Ishikawa (cell line): ENCODE results near the gene ERGIC1.

Source experiments
- CEBPB ChIP-seq: IDR thresholded peaks from 2 replicates; pipeline ENCODE4 v1.6.1; 2012
- CREB1 ChIP-seq: IDR thresholded peaks from 2 replicates; pipeline ENCODE4 v1.6.1; 2012; ENCODE audit warnings: low read depth
- EGR1 ChIP-seq: IDR thresholded peaks from 2 replicates; pipeline ENCODE4 v1.6.1; 2012
- EP300 ChIP-seq: IDR thresholded peaks from 2 replicates; pipeline ENCODE4 v1.6.1; 2012; ENCODE audit warnings: borderline replicate concordance
- FOXM1 ChIP-seq: IDR thresholded peaks from 2 replicates; pipeline ENCODE4 v1.6.1; 2012; ENCODE audit warnings: low read depth, borderline replicate concordance
- NFIC ChIP-seq: IDR thresholded peaks from 2 replicates; pipeline ENCODE4 v1.6.1; 2012
- RAD21 ChIP-seq: IDR thresholded peaks from 2 replicates; pipeline ENCODE4 v1.6.1; 2012; ENCODE audit warnings: low read depth
- TAF1 ChIP-seq: IDR thresholded peaks from 2 replicates; pipeline ENCODE4 v1.6.1; 2012; ENCODE audit warnings: low read depth, mild to moderate bottlenecking
- TCF12 ChIP-seq: IDR thresholded peaks from 2 replicates; pipeline ENCODE4 v1.6.1; 2012; ENCODE audit warnings: low read depth
- TEAD4 ChIP-seq: IDR thresholded peaks from 2 replicates; pipeline ENCODE4 v1.6.1; 2012
- YY1 ChIP-seq: IDR thresholded peaks from 2 replicates; pipeline ENCODE4 v1.6.1; 2012; ENCODE audit warnings: low read depth
- ZBTB7A ChIP-seq: IDR thresholded peaks from 2 replicates; pipeline ENCODE4 v1.6.1; 2012; ENCODE audit warnings: low read depth
- TF ChIP-seq, protein P1 (sequence below): IDR thresholded peaks from 2 replicates; pipeline ENCODE4 v1.6.1; 2012
- TF ChIP-seq, protein P2 (sequence below): IDR thresholded peaks from 2 replicates; pipeline ENCODE4 v1.6.1; 2012
- TF ChIP-seq, protein P3 (sequence below): IDR thresholded peaks from 2 replicates; pipeline ENCODE4 v1.6.1; 2012; ENCODE audit warnings: low read depth, mild to moderate bottlenecking

ERGIC1 gene

DNA sequence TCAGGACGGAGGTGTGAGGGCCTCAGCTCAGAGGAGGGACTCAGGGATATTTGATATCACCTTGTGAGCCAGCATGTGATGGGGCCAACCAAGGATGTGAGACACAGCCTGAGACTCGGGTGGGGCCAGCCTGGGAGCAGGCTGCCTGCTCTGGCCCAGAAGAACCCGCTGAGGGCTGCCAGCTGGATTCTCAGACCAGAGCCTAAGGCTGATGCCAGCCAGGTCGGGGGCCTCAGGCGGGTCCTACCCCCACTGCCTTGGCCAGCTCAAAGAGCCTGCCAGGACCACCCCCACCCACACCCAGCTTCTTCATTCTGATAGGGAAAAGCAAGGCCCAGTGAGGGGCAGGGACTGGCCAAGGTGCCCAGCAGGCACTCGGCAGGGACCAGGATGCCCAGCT, 42.8 kb upstream of the ERGIC1 start:
- TF ChIP-seq, protein P1, sequence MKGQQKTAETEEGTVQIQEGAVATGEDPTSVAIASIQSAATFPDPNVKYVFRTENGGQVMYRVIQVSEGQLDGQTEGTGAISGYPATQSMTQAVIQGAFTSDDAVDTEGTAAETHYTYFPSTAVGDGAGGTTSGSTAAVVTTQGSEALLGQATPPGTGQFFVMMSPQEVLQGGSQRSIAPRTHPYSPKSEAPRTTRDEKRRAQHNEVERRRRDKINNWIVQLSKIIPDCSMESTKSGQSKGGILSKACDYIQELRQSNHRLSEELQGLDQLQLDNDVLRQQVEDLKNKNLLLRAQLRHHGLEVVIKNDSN = no peak
- TF ChIP-seq CEBPB (no peak), ZBTB7A (no peak), TCF12 (no peak), TAF1 (no peak), TEAD4 (no peak), EP300 (no peak), CREB1 (no peak), RAD21 (no peak), NFIC (no peak), EGR1 (no peak)
- TF ChIP-seq, protein P2, sequence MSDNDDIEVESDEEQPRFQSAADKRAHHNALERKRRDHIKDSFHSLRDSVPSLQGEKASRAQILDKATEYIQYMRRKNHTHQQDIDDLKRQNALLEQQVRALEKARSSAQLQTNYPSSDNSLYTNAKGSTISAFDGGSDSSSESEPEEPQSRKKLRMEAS = no peak
- TF ChIP-seq, protein P3, sequence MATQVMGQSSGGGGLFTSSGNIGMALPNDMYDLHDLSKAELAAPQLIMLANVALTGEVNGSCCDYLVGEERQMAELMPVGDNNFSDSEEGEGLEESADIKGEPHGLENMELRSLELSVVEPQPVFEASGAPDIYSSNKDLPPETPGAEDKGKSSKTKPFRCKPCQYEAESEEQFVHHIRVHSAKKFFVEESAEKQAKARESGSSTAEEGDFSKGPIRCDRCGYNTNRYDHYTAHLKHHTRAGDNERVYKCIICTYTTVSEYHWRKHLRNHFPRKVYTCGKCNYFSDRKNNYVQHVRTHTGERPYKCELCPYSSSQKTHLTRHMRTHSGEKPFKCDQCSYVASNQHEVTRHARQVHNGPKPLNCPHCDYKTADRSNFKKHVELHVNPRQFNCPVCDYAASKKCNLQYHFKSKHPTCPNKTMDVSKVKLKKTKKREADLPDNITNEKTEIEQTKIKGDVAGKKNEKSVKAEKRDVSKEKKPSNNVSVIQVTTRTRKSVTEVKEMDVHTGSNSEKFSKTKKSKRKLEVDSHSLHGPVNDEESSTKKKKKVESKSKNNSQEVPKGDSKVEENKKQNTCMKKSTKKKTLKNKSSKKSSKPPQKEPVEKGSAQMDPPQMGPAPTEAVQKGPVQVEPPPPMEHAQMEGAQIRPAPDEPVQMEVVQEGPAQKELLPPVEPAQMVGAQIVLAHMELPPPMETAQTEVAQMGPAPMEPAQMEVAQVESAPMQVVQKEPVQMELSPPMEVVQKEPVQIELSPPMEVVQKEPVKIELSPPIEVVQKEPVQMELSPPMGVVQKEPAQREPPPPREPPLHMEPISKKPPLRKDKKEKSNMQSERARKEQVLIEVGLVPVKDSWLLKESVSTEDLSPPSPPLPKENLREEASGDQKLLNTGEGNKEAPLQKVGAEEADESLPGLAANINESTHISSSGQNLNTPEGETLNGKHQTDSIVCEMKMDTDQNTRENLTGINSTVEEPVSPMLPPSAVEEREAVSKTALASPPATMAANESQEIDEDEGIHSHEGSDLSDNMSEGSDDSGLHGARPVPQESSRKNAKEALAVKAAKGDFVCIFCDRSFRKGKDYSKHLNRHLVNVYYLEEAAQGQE = no peak

DNA sequence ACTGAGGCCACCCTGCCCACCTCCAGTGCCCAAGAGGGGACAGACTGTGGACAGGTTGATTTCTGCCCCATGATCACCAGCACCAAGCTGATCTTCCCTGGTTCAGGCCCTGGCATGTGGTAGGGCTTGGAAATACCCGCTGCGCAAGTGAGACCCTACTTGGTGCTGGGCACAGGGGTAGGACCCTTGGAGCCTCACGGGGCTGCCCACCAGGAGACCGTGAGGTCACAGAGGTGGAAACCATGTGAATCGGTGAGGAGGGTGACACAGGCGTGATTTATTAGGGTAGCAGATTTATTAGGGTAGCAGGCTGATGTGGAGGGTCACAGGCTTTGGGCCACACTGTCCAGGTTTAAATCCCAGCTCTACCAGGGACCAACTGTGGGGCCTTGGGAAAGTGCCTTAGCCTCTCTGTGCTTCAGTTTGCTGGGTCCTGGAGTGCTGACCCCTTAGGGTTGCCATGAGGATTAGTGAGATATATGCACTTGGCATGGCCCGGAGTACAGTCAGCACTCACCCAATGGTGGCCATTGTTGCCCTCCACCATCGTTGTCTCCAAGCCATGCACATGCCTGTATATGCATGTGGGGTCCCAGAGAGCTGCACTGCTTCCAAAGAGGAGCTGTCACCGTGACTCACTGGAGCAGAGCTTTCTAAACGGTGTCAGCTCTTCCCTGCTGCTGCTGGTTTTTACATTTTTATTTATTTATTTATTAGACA, 42.2 kb upstream of the ERGIC1 start:
- TF ChIP-seq YY1 (no peak), TCF12 (no peak), ZBTB7A (no peak), CEBPB (no peak), FOXM1 (no peak), CREB1 (no peak), RAD21 (no peak), EGR1 (no peak), TEAD4 (no peak), NFIC (no peak), TAF1 (no peak), EP300 (no peak)
- TF ChIP-seq, protein P1 = no peak
- TF ChIP-seq, protein P3 = no peak
- TF ChIP-seq, protein P2 = no peak

DNA sequence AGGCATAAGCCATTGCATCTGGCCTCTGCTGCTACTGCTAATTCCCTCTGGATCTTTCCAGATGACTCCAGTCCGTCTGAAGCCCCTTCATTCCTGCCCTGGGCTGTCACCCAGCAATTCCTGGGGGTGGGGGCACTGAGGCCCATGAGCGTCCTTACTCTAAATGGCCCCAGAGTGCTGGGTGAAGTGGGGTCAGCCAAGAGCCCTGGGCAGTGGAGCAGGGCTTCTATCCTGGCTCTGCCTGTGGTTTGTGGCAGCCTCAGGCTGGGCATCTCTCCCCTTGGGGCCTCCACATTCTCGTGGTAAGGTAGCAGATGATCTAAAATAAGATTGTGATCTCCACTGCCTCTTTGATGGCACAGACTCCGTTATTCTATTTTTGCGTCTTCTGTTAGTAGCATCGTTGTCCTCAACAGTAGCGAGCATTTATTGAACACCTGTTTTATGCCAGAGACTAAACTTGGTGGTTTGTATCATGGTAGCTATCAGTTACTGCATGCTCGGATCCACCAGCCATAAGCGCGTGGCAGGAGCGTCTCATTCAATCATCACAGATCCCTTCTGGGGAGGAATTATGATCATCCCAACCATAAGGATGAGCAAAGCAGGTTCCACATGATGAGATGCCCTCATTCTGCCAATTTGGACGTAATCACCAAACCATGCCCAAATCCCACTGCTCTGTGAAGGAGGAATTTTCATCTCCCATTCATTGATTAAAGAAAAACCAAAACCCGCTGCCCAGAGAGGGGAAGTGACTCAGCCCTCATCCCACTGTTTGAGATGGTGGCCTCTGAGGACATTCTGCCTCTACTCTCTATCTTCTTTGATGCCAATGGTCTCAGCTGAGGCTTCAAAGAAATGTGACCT, 41.1 kb upstream of the ERGIC1 start:
- TF ChIP-seq YY1 (no peak), EGR1 (no peak), TCF12 (no peak), FOXM1 (no peak), CREB1 (no peak)
- TF ChIP-seq, protein P3 = no peak
